Neural cell (in vitro differentiated cells): ENCODE results near the gene IQSEC1. TPM values are rescaled to one million over a fixed set of nuclear protein-coding genes. Genes with fewer than 3 reads are reported as not detected.

ENCODE experiments used
- H2AFZ ChIP-seq: fragments of 200-600, 300-800 bp; sonication (generic), shearing (Covaris generic); 2 replicates; pipeline ENCODE4 v1.6.0; 2014; ENCODE audit warnings: low read depth, mild to moderate bottlenecking, antibody characterized with exemption, low read length, moderate library complexity
- H3F3A ChIP-seq: fragments of 200-600 bp; shearing (Covaris generic); 2 replicates; pipeline ENCODE4 v1.6.1; 2016; ENCODE audit warnings: mild to moderate bottlenecking, moderate library complexity, mixed read lengths, antibody characterized with exemption, low read length; ENCODE audit not compliant: insufficient read depth, poor library complexity, severe bottlenecking
- H3K27ac ChIP-seq: fragments of 200-600, 300-800 bp; sonication (generic), shearing (Covaris generic); 2 replicates; pipeline ENCODE4 v1.5.1; 2014; ENCODE audit warnings: mild to moderate bottlenecking, low read length, moderate library complexity
- H3K27me3 ChIP-seq: fragments of 300-800, 200-600 bp; sonication (generic), shearing (Covaris generic); 2 replicates; pipeline ENCODE4 v1.6.0; 2014; ENCODE audit warnings: mild to moderate bottlenecking, low read depth, low read length, moderate library complexity; ENCODE audit not compliant: insufficient read depth
- H3K36me3 ChIP-seq: fragments of 300-800, 200-600 bp; sonication (generic), shearing (Covaris generic); 2 replicates; pipeline ENCODE4 v1.5.1; 2014; ENCODE audit warnings: mild to moderate bottlenecking, antibody characterized with exemption, low read length, moderate library complexity; ENCODE audit not compliant: insufficient read depth
- H3K4me2 ChIP-seq: fragments of 300-800, 200-600 bp; sonication (generic), shearing (Covaris generic); 2 replicates; pipeline ENCODE4 v1.6.0; 2014; ENCODE audit warnings: mild to moderate bottlenecking, low read length
- H3K4me3 ChIP-seq: fragments of 300-800, 200-600 bp; sonication (generic), shearing (Covaris generic); 2 replicates; pipeline ENCODE4 v1.5.1; 2014; ENCODE audit warnings: mild to moderate bottlenecking, low read length, moderate library complexity
- H3K79me2 ChIP-seq: fragments of 200-600 bp; shearing (Covaris generic); replicated peaks from 2 replicates; pipeline ENCODE4 v1.6.0; 2014; ENCODE audit warnings: mild to moderate bottlenecking, low read length, moderate library complexity; ENCODE audit not compliant: insufficient read depth
- H3K9ac ChIP-seq: fragments of 300-800, 200-600 bp; sonication (generic), shearing (Covaris generic); 2 replicates; pipeline ENCODE4 v1.6.1; 2016; ENCODE audit warnings: mild to moderate bottlenecking, low read length, mixed read lengths
- H3K9me2 ChIP-seq: fragments of 200-600 bp; shearing (Covaris generic); 2 replicates; pipeline ENCODE4 v1.6.1; 2016; ENCODE audit warnings: mild to moderate bottlenecking, low read length, mixed read lengths; ENCODE audit not compliant: insufficient read depth
- H3K9me3 ChIP-seq: fragments of 200-600, 300-800 bp; sonication (generic), shearing (Covaris generic); 2 replicates; pipeline ENCODE4 v1.6.1; 2016; ENCODE audit warnings: mild to moderate bottlenecking, mixed run types, low read length, moderate library complexity, mixed read lengths
- H4K20me1 ChIP-seq: fragments of 200-600 bp; shearing (Covaris generic); 2 replicates; pipeline ENCODE4 v1.6.1; 2016; ENCODE audit warnings: mild to moderate bottlenecking, mixed run types; ENCODE audit not compliant: insufficient read depth
- CTCF ChIP-seq: fragments of 450-650 bp; IDR thresholded peaks from 2 replicates; pipeline ENCODE4 v1.5.1; 2014; ENCODE audit warnings: antibody characterized with exemption, mild to moderate bottlenecking, moderate library complexity; ENCODE audit not compliant: poor library complexity, severe bottlenecking
- EP300 ChIP-seq: fragments of 450-650 bp; conservative IDR thresholded peaks from 2 replicates; pipeline ENCODE4 v1.6.1; 2014; ENCODE audit warnings: antibody characterized with exemption, mild to moderate bottlenecking, moderate library complexity; ENCODE audit not compliant: poor library complexity, severe bottlenecking
- EZH2 ChIP-seq: fragments of 200-600, 300-800 bp; shearing (Covaris generic), sonication (generic); IDR thresholded peaks from 2 replicates; pipeline ENCODE4 v1.6.1; 2014; ENCODE audit warnings: antibody characterized with exemption, low read length, borderline replicate concordance, mild to moderate bottlenecking; ENCODE audit not compliant: insufficient read depth, poor library complexity, severe bottlenecking
- MXI1 ChIP-seq: fragments of 450-650 bp; conservative IDR thresholded peaks from 2 replicates; pipeline ENCODE4 v1.6.1; 2014; ENCODE audit warnings: antibody characterized with exemption, mild to moderate bottlenecking; ENCODE audit not compliant: poor library complexity, severe bottlenecking
- POLR2AphosphoS5 ChIP-seq: IDR thresholded peaks from 2 replicates; pipeline ENCODE4 v1.6.1; 2012
- RAD21 ChIP-seq: fragments of 450-650 bp; conservative IDR thresholded peaks from 2 replicates; pipeline ENCODE4 v1.6.1; 2014; ENCODE audit warnings: antibody characterized with exemption, mild to moderate bottlenecking, moderate library complexity
- SMC3 ChIP-seq: fragments of 450-650 bp; conservative IDR thresholded peaks from 2 replicates; pipeline ENCODE4 v1.6.1; 2014; ENCODE audit warnings: antibody characterized with exemption, mild to moderate bottlenecking, moderate library complexity; ENCODE audit not compliant: poor library complexity
- TAF1 ChIP-seq: IDR thresholded peaks from 2 replicates; pipeline ENCODE4 v1.6.1; 2012; ENCODE audit warnings: low read depth
- polyA plus RNA-seq: library from polyadenylated mRNA; depleted of rRNA; stranded (reverse); fragments of >200 nt; gene quantifications from 2 replicates; pipeline ENCODE4 v1.2.3, GENCODE V29; 2014
- TF ChIP-seq, protein P1 (sequence below): IDR thresholded peaks from 2 replicates; pipeline ENCODE4 v1.6.1; 2012; ENCODE audit warnings: borderline replicate concordance

Gene IQSEC1
- polyA plus RNA-seq, 1 donor from 2014 or later = 6.0 TPM

DNA sequence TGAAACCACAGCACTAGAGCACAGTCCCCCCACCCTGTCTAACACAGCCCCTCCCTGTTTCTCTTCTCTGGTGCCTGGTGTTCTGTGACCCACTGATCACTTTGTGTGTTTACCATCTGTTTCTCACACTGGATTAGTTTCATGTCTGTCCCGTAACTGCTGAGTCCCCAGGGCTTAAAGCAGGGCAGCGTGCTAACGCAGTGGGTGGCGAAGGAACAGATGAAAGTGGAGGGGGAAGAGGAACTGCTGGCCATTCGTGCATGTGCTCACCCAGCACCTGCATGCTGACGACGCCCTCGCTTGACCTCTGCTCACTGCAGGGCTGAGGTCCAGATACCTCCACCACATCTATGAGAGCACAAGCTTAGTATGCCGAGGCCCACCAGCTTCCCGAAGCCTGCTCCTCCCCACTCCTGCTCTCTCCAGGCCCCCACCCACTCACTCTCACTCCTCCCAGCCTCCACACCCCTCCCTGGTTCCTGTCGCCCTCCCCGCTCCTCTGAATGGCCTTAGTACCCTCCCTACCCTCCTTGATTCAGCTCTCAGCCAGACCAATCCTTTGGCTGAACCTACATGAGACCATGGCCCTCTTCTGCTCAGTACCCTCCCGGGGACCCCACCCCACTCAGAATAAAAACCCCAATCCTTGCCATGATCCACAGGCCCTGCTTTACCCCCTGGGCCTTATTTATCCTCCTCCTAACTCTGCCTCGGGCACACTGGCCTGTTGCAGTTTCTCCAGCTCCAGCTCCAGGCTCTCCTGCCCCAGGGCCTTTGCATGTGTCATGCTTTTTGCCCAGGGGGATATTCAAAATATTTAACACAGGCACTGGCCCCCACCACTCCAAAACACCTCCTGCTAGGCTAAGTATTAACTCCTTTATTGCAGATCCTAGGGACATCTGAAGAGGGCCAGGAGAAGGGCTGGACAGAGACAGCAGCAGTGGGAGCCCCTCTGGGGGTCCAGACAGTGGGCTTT lies 15.1 kb upstream of the IQSEC1 start:
- H3K36me3 ChIP-seq = no peaks in the 10 kb centered on the region
- TF ChIP-seq EZH2 (no peak), POLR2AphosphoS5 (no peak), TAF1 (no peak), RAD21 (no peak), EP300 (no peak), MXI1 (no peak), CTCF (no peak), SMC3 (no peak)
- TF ChIP-seq, protein P1, sequence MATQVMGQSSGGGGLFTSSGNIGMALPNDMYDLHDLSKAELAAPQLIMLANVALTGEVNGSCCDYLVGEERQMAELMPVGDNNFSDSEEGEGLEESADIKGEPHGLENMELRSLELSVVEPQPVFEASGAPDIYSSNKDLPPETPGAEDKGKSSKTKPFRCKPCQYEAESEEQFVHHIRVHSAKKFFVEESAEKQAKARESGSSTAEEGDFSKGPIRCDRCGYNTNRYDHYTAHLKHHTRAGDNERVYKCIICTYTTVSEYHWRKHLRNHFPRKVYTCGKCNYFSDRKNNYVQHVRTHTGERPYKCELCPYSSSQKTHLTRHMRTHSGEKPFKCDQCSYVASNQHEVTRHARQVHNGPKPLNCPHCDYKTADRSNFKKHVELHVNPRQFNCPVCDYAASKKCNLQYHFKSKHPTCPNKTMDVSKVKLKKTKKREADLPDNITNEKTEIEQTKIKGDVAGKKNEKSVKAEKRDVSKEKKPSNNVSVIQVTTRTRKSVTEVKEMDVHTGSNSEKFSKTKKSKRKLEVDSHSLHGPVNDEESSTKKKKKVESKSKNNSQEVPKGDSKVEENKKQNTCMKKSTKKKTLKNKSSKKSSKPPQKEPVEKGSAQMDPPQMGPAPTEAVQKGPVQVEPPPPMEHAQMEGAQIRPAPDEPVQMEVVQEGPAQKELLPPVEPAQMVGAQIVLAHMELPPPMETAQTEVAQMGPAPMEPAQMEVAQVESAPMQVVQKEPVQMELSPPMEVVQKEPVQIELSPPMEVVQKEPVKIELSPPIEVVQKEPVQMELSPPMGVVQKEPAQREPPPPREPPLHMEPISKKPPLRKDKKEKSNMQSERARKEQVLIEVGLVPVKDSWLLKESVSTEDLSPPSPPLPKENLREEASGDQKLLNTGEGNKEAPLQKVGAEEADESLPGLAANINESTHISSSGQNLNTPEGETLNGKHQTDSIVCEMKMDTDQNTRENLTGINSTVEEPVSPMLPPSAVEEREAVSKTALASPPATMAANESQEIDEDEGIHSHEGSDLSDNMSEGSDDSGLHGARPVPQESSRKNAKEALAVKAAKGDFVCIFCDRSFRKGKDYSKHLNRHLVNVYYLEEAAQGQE = no peak
- H3K9me2 ChIP-seq = no peaks in the 10 kb centered on the region
- no peaks in the 10 kb centered on the region for H3K27me3 ChIP-seq
- H3K27ac ChIP-seq = no peak overlapping the region
- no peak overlapping the region for H3K9ac ChIP-seq
- no peak overlapping the region for H3K4me2 ChIP-seq
- no peak overlapping the region for H2AFZ ChIP-seq
- H3K9me3 ChIP-seq = no peaks in the 10 kb centered on the region
- H3K4me3 ChIP-seq = no peak overlapping the region
- H4K20me1 ChIP-seq = no peaks in the 10 kb centered on the region
- H3K79me2 ChIP-seq = no peaks in the 10 kb centered on the region
- no peaks in the 10 kb centered on the region for H3F3A ChIP-seq

DNA sequence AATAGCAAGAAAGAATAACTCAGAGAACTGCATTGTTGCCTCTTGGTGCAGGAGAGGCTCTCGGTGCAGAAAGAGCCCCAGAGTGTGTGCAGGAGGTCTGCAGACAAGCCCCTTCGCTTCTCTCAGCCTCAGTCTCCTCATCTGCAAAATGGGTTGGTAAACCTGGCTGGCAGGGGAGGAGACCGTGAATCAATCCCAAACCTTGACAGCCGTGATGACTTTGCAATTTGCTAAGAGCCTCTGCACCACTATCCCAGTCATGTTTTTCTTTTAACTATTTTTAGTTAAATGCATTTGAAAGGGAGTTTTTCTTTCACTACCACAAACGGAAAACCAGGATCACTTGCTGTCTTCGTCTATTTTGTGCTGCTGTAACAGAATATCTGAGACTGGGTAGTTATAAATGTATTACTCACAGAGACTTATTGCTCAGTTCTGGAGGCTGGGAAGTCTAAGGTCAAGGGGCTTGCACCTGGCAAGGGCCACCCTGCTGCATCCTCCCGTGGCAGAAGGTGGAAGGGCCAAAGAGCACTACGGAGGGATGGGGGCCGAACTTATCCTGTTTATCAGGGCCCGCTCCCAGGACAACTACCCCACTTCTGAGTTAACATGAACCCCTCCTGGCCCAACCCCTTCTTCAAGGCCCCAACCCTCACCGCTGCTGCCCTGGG lies 14.2 kb upstream of the IQSEC1 start:
- Histone ChIP-seq H3K9ac (no peak overlapping the region), H3K4me2 (no peak overlapping the region), H3K79me2 (no peaks in the 10 kb centered on the region), H3F3A (no peaks in the 10 kb centered on the region), H3K36me3 (no peaks in the 10 kb centered on the region), H2AFZ (no peak overlapping the region), H3K9me3 (no peaks in the 10 kb centered on the region), H3K9me2 (no peaks in the 10 kb centered on the region), H3K4me3 (no peak overlapping the region), H3K27ac (no peak overlapping the region), H4K20me1 (no peaks in the 10 kb centered on the region), H3K27me3 (no peaks in the 10 kb centered on the region)
- no peak for TF ChIP-seq TAF1
- no peak for TF ChIP-seq EZH2
